Measurements from ENCODE around the gene CD101. TPM values are rescaled to one million over a fixed set of nuclear protein-coding genes. Genes with fewer than 3 reads are reported as not detected.
A peak's percentile ranks its signal among the peaks of the same experiment; 100 is the strongest.

CD101 gene
- total RNA-seq, 3 donors from 2014 or later: 0.32 to 3.9 (median 0.73) TPM

GRCh38 chr1:117020526-117021156 lies 19.1 kb downstream of the CD101 start:
- Histone ChIP-seq H3K9me3 (no peaks in the 10 kb centered on the region), H3K27ac (no peak overlapping the region), H3K27me3 (no peaks in the 10 kb centered on the region), H3K4me1 (no peaks in the 10 kb centered on the region), H3K36me3 (no peaks in the 10 kb centered on the region), H3K4me3 (no peak overlapping the region)
- intact Hi-C loops (cut with DNase I; ENCODE audit: low total_unique reads): no loop called here
- no peak for TF ChIP-seq POLR2A (IDR thresholded peaks at IDR 0.05)
- no peak for TF ChIP-seq POLR2AphosphoS5 (IDR thresholded peaks at IDR 0.05)
- no peak for TF ChIP-seq CTCF (IDR thresholded peaks at IDR 0.05)
- DNase-seq (ENCODE audit: low spot score in 2 of 2): no peak

GRCh38 chr1:117022114-117022513 lies 20.6 kb downstream of the CD101 start:
- H3K27ac ChIP-seq: no peak overlapping the region
- no peak overlapping the region for H3K4me3 ChIP-seq
- no peaks in the 10 kb centered on the region for H3K27me3 ChIP-seq
- TF ChIP-seq CTCF (IDR thresholded peaks at IDR 0.05) (no peak), POLR2A (IDR thresholded peaks at IDR 0.05) (no peak), POLR2AphosphoS5 (IDR thresholded peaks at IDR 0.05) (no peak)
- H3K9me3 ChIP-seq: no peaks in the 10 kb centered on the region
- H3K4me1 ChIP-seq: no peaks in the 10 kb centered on the region
- no peak for DNase-seq (ENCODE audit: low spot score in 2 of 2)
- intact Hi-C loops (cut with DNase I; ENCODE audit: low total_unique reads): no loop called here
- no peaks in the 10 kb centered on the region for H3K36me3 ChIP-seq

GRCh38 chr1:117025568-117025967 lies 24.0 kb downstream of the CD101 start:
- Histone ChIP-seq H3K27me3 (no peaks in the 10 kb centered on the region), H3K9me3 (no peaks in the 10 kb centered on the region), H3K4me3 (no peak overlapping the region), H3K36me3 (no peaks in the 10 kb centered on the region), H3K27ac (no peak overlapping the region), H3K4me1 (no peaks in the 10 kb centered on the region)
- intact Hi-C loops (cut with DNase I; ENCODE audit: low total_unique reads): no loop called here
- no peak for DNase-seq (ENCODE audit: low spot score in 2 of 2)
- TF ChIP-seq POLR2AphosphoS5 (IDR thresholded peaks at IDR 0.05) (no peak), POLR2A (IDR thresholded peaks at IDR 0.05) (no peak), CTCF (IDR thresholded peaks at IDR 0.05) (no peak)

GRCh38 chr1:117026361-117026760 lies 24.8 kb downstream of the CD101 start:
- intact Hi-C loops (cut with DNase I; ENCODE audit: low total_unique reads): no loop called here
- no peaks in the 10 kb centered on the region for H3K27me3 ChIP-seq
- H3K36me3 ChIP-seq: no peaks in the 10 kb centered on the region
- TF ChIP-seq POLR2A (IDR thresholded peaks at IDR 0.05) (no peak), CTCF (IDR thresholded peaks at IDR 0.05) (no peak), POLR2AphosphoS5 (IDR thresholded peaks at IDR 0.05) (no peak)
- H3K9me3 ChIP-seq: no peaks in the 10 kb centered on the region
- H3K4me3 ChIP-seq: no peak overlapping the region
- no peak for DNase-seq (ENCODE audit: low spot score in 2 of 2)
- H3K4me1 ChIP-seq: no peaks in the 10 kb centered on the region
- peak overlapping the region in 1 of 2 donors; percentile 44 for H3K27ac ChIP-seq

GRCh38 chr1:117029685-117030084 lies 28.1 kb downstream of the CD101 start:
- Histone ChIP-seq H3K27ac (no peak overlapping the region), H3K4me3 (no peak overlapping the region), H3K36me3 (no peaks in the 10 kb centered on the region), H3K27me3 (no peaks in the 10 kb centered on the region), H3K9me3 (no peaks in the 10 kb centered on the region), H3K4me1 (no peaks in the 10 kb centered on the region)
- no peak for DNase-seq (ENCODE audit: low spot score in 2 of 2)
- TF ChIP-seq CTCF (IDR thresholded peaks at IDR 0.05) (no peak), POLR2A (IDR thresholded peaks at IDR 0.05) (no peak), POLR2AphosphoS5 (IDR thresholded peaks at IDR 0.05) (no peak)
- intact Hi-C loops (cut with DNase I; ENCODE audit: low total_unique reads): no loop called here
